GM18861 (cell line): ENCODE data around the gene CEP164.
"Not testable (repeated sequence)": the region's sequence is repeated elsewhere in the genome, so short reads cannot be mapped to it uniquely, and the experiment has no call there.

ENCODE experiments used
- ATAC-seq: cut with Tn5 transposase; IDR thresholded peaks from one replicate; pipeline ENCODE4 v1.9.1; 2021; ENCODE audit not compliant: unreplicated experiment

CEP164 gene

DNA sequence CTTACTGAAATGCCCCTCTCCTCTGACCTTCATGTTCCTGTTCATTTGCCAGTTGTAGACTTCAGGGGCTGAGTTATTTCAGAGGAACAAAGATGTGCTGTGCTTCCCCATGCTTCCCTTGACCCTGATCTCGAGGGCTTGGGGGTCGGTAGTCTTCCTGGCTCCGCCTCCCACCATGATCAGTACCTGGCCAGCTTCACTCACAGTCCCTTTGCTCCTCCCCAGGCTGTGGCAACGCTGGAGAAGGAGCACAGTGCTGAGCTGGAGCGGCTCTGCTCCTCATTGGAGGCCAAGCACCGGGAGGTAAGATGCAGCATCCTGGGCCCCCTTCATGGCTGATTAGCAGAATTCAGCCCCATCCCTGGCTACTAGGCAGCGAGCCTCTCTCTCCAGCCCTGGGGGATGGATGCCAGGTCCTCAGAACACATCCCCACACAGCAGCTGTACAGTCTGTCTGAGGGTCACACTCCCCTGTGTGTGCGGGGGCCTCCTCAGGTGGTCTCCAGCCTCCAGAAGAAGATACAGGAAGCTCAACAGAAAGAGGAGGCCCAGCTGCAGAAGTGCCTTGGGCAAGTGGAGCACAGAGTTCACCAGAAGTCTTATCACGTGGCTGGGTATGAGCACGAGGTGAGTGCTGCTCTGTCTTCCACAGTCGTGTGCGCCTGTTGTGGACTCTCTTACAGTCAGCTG, 64.5 kb downstream of the CEP164 start:
- ATAC-seq, result no peak

DNA sequence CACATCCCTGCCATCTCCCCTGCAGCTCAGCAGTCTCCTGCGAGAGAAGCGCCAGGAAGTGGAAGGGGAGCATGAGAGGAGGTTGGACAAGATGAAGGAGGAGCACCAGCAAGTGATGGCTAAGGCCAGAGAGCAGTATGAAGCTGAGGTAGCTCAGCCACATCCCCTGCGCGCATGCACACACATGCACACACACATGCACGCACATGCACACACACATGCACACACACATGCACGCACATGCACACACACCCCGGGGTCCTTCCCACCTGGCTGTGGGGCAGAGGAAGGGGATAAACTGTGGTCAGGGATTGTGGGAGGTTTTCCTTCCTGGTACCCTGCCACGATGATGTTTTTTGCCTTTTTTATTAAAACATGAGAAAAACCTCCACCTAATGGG, 65.3 kb downstream of the CEP164 start:
- no peak for ATAC-seq

DNA sequence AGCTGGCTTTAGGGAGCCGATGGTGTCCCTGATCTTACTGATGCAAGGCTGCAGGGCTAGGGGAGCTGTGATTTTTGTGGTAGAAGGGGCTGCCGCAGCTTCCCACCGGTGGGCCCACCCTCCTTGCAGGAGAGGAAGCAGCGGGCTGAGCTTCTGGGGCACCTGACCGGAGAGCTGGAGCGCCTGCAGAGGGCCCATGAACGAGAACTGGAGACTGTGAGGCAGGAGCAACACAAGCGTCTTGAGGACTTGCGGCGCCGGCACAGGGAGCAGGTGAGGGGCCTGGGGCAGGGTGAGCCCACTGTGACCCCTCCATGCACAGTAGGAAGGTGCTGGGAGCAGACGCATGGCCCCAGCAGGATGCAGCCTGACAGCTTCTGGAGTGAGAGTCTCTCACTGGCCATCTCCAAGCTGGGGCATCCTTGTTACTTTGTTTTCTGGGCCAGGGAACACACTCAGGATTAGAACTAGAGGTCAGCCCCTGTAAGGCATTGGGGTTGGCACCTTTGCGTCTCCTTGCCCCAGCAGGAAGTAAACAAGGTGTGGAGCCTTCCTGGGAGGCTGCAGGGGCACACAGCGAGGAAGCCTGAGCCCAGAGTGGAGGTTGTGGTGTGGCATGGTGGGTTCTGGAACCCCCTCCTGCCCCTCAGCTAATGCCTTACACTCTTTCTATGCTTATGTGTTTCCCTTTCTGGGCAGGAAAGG, 66.7 kb downstream of the CEP164 start:
- no peak for ATAC-seq

DNA sequence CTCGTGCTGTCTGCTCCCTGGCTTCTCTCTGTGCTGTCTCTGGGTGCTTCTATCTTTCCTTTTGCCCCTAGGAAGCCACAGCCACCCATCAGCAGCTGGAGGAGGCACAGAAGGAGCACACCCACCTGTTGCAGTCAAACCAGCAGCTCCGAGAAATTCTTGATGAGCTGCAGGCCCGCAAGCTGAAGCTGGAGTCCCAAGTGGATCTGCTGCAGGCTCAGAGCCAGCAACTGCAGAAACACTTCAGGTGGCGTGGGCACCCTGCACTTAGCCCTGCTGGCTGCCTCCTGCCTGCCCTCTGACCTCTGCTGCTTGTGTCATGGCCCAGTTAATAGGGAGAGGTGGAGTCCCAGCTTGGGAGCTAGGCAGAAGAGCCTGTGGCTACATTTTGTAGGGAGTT, 67.8 kb downstream of the CEP164 start:
- ATAC-seq, result no peak

DNA sequence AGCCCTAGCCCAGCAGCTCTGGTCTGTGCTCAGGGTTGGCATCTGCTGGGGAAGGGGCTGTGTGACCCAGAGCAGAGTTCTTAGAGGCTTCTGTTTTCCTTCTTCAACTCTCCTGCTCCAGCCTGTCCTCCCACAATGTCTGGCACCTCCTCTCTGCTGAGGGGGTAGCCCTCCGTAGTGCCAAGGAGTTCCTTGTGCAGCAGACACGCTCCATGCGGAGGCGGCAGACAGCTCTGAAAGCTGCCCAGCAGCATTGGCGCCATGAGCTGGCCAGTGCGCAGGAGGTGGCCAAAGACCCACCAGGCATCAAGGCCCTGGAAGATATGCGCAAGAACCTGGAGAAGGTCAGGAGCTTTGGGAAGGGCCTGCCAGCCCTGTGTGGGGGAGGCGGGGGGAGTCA, 69.3 kb downstream of the CEP164 start:
- ATAC-seq, result no peak

DNA sequence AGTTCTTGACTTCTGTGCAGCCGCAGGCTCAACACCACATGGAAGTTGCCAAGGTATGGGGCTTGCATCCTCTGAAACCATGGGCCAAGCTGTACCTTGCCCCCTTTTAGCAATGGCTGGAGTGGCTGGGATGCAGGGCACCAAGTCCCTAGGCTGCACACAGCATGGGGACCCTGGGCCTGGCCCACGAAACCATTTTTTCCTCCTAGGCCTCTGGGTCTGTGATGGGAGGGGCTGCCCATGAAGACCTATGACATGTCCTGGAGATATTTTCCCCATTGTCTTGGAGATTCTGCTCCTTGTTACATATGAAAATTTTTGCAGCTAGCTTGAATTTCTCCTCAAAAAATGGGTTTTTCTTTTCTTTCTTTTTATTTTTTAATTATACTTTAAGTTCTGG, 71.0 kb downstream of the CEP164 start:
- ATAC-seq, result not testable (repeated sequence)

DNA sequence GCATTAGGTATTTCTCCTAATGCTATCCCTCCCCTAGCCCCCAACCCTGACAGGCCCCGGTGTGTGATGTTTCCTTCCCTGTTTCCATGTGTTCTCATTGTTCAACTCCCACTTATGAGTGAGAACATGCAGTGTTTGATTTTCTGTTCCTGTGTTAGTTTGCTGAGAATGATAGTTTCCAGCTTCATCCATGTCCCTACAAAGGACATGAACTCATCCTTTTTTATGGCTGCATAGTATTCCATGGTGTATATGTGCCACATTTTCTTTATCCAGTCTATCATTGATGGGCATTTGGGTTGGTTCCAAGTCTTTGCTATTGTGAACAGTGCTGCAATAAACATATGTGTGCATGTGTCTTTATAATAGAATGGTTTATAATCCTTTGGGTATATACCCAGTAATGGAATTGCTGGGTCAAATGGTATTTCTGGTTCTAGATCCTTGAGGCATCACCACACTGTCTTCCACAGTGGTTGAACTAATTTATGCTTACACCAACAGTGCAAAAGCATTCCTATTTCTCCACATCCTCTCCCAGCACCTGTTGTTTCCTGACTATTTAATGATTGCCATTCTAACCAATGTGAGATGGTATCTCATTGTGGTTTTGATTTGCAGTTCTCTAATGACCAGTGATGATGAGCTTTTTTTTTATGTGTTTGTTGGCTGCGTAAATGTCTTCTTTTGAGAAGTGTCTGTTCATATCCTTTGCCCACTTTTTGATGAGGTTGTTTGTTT, 71.6 kb downstream of the CEP164 start:
- ATAC-seq, result not testable (repeated sequence)

DNA sequence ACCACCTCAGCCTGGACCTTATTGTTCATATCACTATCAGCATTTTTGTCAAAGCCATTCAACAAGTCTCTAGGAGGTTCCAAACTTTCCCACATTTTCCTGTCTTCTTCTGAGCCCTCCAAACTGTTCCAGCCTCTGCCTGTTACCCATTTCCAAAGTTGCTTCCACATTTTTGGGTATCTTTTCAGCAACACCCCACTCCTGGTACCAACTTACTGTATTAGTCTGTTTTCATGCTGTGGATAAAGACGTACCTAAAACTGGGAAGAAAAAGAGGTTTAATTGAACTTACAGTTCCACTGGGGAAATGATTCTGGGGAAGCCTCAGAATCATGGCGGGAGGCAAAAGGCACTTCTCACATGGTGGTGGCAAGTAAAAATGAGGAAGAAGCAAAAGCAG, 78.2 kb downstream of the CEP164 start:
- not testable (repeated sequence) for ATAC-seq

DNA sequence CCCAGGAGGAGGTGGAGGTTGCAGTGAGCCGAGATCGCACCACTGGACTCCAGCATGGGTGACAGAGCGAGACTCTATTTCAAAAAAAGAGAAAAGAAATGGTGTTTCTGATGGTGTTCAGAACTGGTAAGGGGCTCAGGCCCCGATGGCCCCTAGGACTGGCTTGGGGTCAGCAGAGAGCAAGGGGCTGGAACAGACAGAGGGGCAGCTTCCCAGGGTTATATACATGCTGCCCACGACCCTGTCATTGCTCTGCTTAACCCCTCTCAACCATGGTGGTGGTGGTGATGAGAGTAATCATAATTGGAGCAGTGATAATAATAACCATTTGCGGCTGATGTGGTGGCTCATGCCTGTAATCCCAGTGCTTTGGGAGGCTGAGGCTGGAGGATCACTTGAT, 79.4 kb downstream of the CEP164 start:
- no peak for ATAC-seq

DNA sequence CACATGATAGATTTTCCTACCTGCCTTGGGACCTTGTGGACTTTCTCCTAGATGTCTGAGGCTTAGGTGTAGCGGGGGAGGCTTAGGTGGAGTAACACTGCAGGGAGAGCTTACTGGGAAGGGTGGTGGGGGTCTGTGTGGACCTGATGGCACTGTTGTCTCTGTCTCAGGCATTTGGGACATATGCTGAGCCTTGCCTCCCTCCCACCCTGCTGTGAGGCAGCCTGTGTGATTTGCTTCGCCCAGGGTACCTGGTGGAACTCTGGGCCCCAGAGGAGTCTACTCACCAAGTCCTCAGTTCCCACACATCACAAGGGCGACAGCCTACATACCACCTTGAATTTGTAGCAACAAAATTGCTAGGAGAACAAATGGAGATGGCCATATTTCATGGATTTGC, 80.7 kb downstream of the CEP164 start:
- ATAC-seq, result no peak

DNA sequence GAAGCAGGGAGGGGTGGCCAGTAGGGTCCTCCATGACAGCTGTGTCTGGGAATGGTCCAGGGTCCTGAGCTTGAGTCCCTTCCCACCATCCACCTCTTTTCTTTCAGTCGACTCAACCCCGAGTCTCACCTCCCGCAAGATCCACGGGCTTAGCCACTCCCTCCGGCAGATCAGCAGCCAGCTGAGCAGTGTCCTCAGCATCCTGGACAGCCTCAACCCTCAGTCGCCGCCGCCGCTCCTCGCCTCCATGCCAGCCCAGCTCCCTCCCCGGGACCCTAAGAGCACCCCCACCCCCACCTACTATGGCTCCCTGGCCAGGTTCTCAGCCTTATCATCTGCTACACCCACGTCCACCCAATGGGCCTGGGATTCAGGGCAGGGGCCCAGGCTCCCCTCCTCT, 81.9 kb downstream of the CEP164 start:
- no peak for ATAC-seq

DNA sequence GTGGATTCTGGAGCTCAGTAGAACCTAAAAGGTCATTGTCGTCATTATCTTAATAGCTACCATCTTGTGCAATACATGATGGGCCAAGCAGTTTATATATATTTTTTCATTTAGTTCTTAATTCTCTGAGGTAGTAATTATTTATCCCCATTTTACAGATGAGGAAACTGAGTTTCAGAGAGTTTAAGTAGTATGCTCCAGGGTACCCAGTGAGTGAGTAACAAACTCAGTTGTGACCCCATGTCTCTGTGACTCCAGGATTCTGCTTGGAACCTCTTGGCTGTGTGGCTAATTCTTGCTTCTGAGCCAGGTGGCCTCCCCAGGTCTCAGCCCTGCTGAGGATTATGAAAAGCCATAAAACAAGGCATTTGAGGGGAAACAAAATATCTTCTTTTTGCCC, 82.6 kb downstream of the CEP164 start:
- ATAC-seq, result no peak

DNA sequence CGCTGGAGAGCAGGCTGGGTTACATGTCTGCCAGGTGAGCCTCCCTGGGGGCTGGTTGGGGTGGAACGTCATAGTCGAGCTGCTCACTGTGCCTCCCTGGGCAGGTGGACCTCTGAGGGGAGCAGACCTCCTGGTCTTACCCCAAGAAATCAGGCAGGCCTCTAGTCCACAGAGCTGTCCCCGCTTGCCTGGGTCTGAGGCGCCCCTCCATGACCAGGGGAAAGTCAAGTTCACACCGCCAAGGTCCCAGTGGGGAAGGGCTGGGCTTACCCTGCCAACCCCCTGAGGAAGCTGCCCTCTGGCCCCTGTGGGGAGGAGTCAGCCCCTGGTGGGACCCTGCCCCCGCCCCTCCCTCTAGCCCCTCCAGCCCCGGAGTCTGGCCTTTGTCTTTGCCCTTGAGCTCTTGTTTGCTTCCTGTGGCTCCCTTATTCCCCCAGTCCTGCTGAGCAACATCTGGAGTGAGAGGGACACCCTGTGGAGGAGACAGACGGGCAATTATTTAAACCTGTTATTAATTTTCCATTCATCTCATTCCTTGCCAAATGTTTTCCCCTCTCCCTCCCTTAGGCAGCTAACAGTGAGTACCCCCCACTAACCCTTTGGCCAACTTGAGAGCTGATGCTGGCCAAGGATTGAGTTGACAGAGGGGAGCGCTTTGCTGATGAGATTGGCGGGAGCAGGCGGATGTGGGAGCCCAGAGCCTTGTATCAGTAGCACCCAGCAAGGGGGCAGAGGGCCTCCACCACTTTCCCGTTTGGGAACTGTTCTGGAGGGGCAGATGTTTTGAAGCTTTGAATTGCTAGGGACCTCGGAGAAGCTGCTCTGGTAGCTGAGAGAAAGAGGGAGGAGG, 83.4 kb downstream of the CEP164 start:
- ATAC-seq, result no peak

DNA sequence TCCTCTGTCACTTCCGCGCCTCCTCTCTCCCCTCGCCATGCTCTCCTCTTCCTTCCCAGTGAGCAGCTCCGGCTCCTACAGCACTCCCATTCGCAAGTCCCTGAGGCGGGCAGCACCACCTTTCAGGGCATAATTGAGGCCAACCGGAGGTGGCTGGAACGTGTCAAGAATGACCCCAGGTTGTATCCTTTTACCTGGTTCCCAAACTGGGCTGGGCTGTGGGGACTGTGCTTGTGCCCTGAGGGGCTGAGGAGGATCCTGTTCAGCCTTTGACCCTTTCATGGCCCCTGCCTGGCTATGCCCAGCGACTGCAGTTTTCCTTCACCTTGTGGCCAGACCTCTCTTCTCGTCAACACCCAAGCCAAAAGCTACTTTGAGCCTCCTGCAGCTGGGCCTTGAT, 84.1 kb downstream of the CEP164 start:
- ATAC-seq, result no peak

DNA sequence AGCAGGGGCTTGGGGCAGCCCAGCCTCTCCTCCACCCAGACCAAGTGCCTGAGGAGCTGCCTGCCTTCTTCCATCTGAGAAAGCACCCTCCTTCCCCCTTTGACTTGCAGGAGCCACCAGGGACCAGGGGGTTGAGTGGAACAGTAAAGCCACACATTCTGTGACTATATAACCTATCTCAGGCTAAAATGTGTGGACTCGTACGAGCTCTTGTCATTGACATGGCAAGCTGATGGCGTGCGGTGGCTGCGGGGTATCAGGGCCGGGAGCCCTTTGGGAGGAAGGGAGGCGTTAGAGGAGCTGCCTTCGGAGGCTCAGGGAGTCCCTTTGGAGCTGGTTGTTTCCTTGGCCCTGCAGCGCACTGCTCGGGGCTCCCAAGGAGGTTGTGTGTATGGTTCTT, 84.5 kb downstream of the CEP164 start:
- ATAC-seq, result no peak

DNA sequence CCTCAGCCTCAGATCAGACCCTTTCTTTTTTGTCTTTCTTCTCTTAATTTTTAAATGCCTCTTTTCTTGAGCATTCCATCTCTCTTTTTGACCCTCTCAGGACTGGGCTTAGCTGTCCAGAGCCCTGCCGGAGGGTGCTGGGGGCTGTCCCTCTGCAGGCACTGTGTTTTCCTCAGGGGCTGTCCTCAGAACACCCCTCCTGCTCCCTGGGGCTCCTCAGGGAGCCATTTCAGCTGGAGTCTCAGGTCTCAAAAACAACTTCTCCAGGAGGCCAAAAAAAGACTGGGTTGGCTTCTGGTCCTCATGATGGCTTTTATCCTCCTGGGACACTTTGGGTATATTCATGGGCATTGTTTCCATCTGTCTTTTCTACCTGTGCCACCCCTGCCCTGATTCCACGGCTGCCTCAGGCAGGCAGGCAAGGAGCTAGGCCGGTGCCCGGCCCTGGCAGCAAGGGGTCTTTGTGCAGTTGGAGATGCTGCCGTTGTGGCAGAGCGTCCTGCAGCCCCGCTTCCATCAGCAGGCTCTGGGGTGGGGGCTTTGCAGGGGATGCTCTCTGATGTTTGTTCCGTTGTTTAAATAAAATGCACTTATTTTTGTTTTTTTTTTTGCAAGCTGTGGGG, 85.1 kb downstream of the CEP164 start:
- ATAC-seq, result no peak

DNA sequence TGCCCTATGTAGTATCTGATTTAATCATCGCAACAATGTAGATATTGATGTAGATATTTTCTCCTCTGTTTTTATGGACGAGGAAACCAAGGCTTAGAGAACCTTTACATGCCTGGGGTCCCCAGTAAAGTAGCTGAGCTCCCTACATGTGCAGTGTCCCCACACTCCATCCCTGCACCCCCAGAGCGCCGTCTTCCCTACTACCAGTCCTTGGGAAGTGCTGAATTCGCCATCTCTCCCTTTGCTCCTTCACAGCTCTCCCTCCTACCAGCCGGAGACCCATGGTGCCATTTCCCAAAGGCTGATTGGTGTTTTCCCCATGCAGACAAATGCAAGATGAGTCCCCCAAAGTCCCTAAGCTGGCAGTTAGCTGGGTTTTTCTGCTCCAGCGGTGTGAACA, 86.0 kb downstream of the CEP164 start:
- ATAC-seq, result no peak

DNA sequence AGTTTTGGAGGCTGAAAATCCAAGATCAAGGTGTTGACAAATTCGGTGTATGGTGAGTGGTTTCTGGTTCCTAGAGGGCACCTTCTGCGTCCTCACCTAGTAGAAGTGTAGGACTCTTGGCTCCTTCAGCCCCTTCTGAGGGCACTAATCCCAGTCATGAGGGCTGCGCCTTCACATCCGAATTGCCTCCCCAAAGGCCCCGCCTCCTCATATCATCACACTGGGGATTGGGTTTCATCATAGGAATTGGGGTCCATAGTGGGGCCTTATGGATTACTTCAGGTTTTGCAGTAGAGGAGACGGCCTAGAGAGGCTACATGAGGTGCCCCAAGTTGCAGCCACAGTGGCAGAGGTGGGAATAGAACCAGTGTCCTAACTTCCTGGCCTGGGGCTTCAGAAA, 87.1 kb downstream of the CEP164 start:
- no peak for ATAC-seq

DNA sequence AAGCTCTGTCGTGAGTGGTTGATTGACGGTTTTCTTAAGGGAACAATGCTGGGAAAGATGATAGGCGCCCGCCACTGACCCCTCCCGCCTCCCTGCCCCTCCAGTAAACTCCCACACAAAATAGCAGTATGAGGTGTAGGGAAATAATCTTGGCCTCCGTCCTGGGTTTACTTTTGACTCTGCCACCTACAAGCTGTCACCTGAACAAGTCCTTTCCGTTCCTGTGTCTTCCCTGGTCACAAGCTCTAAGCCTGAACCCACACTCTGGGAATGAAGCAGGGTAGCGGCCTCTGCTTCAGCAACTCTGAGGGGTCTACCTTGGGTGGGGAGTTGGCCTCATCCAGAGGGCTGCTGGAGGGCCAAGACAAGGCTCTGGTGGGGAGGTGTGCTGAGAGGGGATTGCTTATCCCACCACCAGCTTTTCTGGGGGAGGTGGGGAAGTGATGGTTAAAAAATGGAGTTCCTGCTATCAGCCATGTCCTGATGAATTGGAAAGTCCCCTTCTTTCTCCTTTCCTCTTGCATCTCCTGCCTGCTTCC, 87.8 kb downstream of the CEP164 start:
- no peak for ATAC-seq

DNA sequence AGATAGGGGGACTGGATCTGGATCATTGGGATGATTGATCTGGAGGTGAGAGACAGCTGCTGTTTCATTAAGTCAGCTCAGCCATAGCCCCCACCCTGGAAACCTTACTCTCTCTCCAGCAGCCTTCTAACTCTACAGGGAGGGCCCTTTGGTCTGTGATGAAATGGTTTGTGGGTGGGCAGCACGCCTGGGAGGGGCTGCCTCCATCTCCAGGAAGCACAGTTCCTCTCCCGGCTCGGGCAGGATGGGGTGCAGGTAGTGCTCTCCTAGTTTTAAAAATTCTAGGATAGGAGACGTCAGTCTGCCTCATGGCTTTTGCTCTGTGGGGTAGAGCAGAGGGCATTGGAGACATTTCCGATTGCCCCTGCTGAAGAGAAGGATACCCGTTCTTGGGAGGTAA, 89.7 kb downstream of the CEP164 start:
- ATAC-seq, result no peak

DNA sequence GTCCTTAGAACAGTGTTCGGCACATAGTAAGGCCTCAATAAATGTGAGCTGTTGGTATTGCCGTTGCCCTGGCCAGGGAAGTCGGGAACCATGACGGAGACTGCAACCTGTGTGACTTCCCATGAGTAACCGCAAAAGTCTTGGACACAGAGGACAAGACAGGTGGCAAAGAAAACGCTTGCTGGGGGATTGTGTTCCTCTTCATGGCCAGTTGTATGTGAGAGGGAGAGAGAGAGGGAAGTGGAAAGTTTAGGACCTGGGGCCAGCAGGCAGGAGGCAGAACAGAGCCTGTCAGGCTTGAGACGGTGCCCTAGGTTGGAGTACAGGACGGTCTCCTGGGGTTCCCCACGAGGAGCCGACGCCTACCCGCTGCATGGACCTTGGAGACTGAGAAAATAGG, 90.2 kb downstream of the CEP164 start:
- no peak for ATAC-seq
